ENCODE measurements around the gene ENKUR.

DNA sequence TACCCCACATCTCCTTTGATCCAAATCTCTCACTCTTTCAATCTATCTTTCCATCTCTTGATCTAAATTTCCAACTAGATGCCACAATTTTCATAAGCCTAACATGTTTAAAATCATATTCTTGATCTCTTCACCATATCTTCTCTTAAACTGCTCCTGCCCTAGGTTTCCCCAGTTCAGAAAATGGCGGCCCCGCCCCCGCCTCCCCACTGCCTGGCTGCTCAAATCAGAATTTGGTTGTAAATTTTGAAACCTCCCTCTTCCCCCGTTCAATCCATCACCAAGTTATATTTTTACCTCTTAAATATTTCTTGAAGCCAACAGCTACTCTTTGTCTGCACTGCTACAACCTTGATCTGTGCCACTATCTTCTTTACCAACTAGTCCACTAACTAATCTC, 36.3 kb downstream of the ENKUR start:
- no peak for TF ChIP-seq ZNF274 (IDR thresholded peaks at IDR 0.05; ENCODE audit: low read depth, low read length)
- TF ChIP-seq SUZ12 (IDR thresholded peaks at IDR 0.05; ENCODE audit: extremely low read depth, insufficient read depth, insufficient read length) = no peak
- TF ChIP-seq YY1 (IDR thresholded peaks at IDR 0.05; ENCODE audit: insufficient read depth, insufficient read length) = no peak
